Fibroblast of skin of right quadriceps (primary cell): ENCODE results near the gene BGLAP.
A peak's percentile ranks its signal among the peaks of the same experiment; 100 is the strongest.
"Not testable (repeated sequence)": the region's sequence is repeated elsewhere in the genome, so short reads cannot be mapped to it uniquely, and the experiment has no call there.

Source experiments
- DNase-seq: peaks from one replicate; pipeline ENCODE4 v3.0.0-alpha.2; 2013

BGLAP gene

DNA sequence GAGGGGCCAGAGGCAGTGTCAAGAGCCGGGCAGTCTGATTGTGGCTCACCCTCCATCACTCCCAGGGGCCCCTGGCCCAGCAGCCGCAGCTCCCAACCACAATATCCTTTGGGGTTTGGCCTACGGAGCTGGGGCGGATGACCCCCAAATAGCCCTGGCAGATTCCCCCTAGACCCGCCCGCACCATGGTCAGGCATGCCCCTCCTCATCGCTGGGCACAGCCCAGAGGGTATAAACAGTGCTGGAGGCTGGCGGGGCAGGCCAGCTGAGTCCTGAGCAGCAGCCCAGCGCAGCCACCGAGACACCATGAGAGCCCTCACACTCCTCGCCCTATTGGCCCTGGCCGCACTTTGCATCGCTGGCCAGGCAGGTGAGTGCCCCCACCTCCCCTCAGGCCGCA lies at the start of gene BGLAP:
Gene BGLAP, plus strand, starts transcription at position 259 of the 400 bp plus-strand sequence. Its CDS starts 48 bp downstream, at position 307.
- DNase-seq: no peak

GRCh38 chr1:156193208-156193487 lies 48.8 kb upstream of the BGLAP start:
- DNase-seq: no peak

DNA sequence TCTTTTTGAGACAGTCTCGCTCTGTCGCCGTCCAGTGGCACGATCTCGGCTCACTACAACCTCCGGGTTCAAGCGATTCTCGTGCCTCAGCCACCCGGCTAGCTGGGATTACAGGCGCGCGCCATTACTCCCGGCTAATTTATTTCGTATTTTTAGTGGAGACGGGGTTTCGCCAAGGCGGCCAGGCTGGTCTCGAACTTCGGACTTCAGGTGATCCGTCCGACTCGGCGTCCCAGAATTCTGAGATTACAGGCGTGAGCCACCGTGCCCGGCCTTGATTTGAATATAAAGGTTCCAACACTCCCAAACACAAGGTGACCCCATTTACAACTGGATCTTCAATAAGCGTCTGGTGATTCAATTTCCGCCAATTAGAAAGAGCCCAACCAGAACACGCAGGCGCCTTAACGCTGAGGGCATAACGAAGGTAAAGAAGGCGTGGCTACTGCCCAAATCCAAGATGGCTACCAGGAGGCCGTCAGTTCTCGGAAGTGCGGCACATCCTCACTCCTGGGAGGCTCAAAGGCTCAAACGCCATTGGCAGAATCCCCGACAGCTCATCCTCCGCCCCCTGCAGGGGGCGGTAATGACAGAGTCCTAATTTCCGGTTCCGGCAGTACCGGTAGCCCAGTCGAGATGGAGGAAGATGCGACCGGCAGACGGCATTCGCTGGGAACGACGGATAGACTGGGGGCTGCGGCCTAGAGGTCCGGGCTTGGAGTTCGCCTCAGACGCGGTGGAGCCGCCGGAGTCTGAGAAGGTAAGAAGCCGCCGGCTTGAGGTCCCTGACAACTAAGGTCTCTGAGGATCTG lies 48.3 kb upstream of the BGLAP start, which contains the start of gene SLC25A44:
Gene SLC25A44, plus strand, starts transcription at position 617 of the 812 bp plus-strand sequence. CDS start 5,744 bp downstream, outside the sequence.
- peak; percentile 99 for DNase-seq

GRCh38 chr1:156194300-156194652 lies 47.7 kb upstream of the BGLAP start:
- DNase-seq: no peak

GRCh38 chr1:156195853-156196252 lies 46.1 kb upstream of the BGLAP start:
- no peak for DNase-seq

DNA sequence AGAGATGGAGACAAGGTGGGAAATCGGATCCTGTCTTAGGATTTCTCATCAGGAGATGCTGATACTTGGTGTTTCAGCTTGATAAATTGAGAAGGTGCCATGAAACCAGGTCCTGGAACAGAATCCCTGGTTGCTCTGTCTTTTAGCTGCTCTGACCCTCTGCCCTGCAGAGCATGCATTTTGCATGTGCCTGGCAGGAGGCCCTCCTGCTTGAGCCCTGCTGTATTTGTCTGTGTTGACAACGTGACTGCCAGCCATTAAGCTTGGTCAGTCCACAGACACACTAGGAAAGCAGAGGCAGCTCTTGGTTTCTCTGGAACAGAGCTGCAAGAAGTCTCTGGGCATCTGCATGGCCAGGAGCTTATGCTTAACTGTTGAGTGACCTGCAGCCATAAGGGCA lies 45.5 kb upstream of the BGLAP start:
- no peak for DNase-seq

- no peak for DNase-seq
These were observed 43.1 kb upstream of the BGLAP start for GRCh38 chr1:156198831-156199349.

DNA sequence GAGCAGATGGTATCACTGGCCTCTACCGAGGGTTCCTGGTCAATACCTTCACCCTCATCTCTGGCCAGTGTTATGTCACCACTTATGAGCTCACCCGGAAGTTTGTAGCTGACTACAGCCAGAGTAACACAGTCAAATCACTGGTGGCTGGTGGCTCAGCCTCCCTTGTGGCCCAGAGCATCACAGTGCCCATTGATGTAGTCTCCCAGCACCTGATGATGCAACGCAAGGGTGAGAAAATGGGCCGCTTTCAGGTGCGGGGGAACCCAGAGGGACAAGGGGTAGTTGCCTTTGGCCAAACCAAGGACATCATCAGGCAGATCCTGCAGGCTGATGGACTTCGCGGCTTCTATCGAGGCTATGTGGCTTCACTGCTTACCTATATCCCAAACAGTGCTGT lies 41.9 kb upstream of the BGLAP start:
- no peak for DNase-seq

DNA sequence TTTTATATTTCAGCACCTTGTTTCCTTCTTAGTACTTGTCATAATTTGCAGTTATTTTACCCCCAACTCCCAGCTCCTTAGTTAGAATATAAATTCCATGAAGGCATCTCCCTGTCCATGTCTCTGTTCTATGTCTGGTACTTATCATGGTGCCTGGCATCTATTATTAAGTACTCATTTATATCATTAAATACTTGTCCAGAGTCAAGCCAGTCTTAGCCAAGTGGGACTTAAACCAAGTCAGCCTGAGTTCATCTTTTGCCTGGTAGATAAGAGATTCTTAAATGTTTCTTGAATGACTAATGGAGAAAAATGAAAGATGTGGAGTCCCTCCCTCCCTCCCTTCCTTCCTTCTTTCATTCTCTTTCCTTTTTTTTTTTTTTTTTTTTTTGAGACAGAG lies 38.7 kb upstream of the BGLAP start:
- peak; percentile 35 for DNase-seq

DNA sequence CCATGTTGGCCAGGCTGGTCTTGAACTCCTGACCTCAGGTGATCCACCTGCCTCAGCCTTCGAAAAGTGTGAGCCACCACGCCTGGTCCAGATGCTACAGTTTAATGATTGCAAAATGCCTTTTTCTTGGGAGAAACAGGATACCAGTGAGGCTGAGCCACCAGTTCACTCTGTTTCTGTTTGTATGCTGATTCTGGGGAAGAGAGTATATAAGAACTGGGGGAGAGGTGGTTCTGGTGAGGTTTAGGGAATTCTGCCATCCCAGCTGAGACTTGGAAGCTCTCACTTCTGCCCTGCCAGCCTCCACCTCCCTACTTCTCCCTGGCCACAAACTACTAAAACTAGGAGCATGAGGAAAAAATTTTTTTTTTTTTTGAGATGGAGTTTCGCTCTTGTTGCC lies 37.3 kb upstream of the BGLAP start:
- no peak for DNase-seq

DNA sequence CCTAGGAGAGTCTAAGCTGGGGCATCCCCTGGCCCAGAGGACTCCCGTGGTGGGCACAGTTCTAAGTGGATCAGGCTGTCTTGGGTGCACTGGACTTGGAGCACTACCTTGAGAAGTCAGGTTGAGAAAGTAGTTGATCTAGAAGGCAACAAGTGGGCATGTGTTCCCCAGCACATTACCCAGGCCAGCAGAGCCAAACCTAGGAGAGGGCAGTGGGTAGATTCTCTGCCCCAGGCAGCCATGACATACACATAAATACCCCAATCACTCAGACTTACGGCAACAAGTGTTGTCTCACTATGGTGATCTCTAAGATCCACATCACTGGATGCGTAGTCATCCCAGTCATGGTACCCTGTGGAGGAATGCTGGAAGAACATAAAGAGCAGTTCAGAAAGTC lies 30.7 kb upstream of the BGLAP start:
- DNase-seq: no peak

- DNase-seq: no peak
These were observed 29.9 kb upstream of the BGLAP start for GRCh38 chr1:156212130-156212529.

DNA sequence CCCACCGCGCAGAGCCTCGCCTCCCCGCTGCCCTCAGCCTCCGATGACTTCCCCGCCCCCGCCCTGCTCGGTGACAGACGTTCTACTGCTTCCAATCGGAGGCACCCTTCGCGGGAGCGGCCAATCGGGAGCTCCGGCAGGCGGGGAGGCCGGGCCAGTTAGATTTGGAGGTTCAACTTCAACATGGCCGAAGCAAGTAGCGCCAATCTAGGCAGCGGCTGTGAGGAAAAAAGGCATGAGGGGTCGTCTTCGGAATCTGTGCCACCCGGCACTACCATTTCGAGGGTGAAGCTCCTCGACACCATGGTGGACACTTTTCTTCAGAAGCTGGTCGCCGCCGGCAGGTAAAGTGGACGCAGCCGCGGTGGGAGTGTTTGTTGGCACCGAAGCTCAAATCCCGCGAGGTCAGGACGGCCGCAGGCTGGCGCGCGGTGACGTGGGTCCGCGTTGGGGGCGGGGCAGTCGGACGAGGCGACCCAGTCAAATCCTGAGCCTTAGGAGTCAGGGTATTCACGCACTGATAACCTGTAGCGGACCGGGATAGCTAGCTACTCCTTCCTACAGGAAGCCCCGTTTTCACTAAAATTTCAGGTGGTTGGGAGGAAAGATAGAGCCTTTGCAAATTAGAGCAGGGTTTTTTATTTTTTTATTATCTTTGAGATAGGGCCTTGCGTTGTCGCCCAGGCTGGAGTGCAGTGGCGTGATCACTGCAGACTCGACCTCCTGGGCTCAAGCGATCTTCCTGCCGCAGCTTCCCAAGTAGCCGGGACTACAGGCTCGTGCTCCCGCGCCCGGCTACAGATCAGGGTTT lies 28.9 kb upstream of the BGLAP start, which contains the start of gene PMF1:
Gene PMF1, plus strand, starts transcription at position 175 of the 811 bp plus-strand sequence. Its CDS starts 9 bp downstream, at position 184.
- DNase-seq: peak; percentile 96

DNA sequence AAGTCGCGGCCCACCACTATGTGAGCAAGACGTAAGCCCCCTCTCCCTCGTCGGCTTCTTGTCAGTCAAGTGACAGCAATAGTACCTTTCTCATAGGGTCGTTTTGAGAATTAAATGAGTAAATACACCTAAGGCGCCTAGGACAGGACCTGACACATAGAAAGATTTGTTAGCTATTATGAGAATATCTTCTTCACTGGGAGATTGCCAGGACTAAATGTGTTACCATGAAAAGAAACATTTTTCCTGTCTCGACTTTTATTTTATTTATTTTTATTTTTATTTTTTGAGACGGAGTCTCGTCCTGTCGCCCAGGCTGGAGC lies 28.4 kb upstream of the BGLAP start:
- DNase-seq: no peak

GRCh38 chr1:156214024-156214748 lies 27.8 kb upstream of the BGLAP start:
- DNase-seq: peak; percentile 54

DNA sequence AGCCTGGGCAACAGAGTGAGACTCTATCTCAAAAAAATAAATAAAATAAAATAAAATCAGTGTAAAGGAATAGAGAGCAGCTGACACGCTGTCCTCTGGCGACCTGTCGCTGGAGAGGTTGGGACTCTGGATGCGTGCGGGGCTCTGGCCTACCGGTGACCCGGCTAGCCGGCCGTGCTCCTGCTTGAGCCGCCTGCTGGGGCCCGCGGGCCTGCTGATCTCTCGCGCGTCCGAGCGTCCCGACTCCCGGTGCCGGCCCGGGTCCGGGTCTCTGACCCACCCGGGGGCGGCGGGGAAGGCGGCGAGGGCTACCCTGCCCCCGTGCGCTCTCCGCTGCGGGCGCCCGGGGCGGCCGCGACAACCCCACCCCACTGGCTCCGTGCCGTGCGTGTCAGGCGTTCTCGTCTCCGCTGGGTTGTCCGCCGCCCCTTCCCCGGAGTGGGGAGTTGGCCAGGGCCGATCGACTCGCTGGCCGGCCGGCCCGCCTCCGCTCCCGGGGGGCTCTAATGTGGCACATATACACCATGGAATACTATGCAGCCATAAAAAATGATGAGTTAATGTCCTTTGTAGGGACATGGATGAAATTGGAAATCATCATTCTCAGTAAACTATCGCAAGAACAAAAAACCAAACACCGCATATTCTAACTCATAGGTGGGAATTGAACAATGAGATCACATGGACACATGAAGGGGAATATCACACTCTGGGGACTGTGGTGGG lies 25.5 kb upstream of the BGLAP start:
- DNase-seq: not testable (repeated sequence)

DNA sequence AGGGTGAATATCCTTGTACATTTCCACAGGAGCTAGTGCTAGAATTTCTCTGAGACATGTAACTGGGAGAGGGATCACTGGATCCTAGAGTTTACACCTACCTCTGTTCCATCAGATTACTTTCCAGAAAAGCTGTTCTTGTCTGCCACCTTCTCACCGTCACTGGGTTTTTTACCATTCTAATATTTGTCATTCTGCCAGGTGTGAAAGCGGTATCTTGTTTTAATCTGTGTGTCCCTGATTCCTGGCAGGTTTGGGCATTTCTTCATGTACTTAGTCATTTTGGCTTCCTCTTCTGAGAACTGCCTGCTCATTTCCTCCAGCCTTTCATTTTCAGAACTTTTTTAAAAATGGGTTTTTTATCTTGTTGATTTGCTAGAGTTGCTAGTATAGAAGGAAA lies 24.1 kb upstream of the BGLAP start:
- DNase-seq: no peak

GRCh38 chr1:156220226-156220625 lies 21.8 kb upstream of the BGLAP start:
- DNase-seq: no peak

- DNase-seq: no peak
These were observed 19.8 kb upstream of the BGLAP start for GRCh38 chr1:156221986-156222692.

- no peak for DNase-seq
These were observed 16.3 kb upstream of the BGLAP start for GRCh38 chr1:156225677-156226014.

DNA sequence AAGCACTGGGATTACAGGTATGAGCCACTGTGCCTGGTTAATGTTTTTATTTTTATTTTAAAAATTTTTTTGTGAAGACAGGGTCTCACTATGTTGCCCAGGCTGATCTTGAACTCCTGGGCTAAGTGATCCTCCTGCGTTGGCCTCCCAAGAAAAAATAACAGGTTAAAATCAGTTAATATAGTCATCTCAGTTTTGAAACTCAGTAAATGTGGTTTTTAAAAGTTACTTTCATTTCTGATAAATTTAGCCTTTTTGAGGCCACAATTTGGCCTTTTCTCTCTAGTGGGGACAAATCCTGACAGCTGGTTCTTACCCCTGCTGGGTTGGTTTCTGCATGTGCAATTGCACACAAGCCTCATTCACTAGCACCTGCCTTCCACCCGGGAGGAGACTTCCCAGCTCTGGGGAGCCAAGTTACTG lies 15.9 kb upstream of the BGLAP start:
- no peak for DNase-seq

GRCh38 chr1:156226782-156227181 lies 15.2 kb upstream of the BGLAP start:
- DNase-seq: no peak
